ENCODE results near the gene SELENOK. TPM values are rescaled to one million over a fixed set of nuclear protein-coding genes. Genes with fewer than 3 reads are reported as not detected.
A peak's percentile ranks its signal among the peaks of the same experiment; 100 is the strongest.
"Not testable (repeated sequence)": the region's sequence is repeated elsewhere in the genome, so short reads cannot be mapped to it uniquely, and the experiment has no call there.

The SELENOK gene
- total RNA-seq (2014; rRNA removed; shearing (Covaris generic)): 51.1 and 64.8 TPM in 2 replicates

DNA sequence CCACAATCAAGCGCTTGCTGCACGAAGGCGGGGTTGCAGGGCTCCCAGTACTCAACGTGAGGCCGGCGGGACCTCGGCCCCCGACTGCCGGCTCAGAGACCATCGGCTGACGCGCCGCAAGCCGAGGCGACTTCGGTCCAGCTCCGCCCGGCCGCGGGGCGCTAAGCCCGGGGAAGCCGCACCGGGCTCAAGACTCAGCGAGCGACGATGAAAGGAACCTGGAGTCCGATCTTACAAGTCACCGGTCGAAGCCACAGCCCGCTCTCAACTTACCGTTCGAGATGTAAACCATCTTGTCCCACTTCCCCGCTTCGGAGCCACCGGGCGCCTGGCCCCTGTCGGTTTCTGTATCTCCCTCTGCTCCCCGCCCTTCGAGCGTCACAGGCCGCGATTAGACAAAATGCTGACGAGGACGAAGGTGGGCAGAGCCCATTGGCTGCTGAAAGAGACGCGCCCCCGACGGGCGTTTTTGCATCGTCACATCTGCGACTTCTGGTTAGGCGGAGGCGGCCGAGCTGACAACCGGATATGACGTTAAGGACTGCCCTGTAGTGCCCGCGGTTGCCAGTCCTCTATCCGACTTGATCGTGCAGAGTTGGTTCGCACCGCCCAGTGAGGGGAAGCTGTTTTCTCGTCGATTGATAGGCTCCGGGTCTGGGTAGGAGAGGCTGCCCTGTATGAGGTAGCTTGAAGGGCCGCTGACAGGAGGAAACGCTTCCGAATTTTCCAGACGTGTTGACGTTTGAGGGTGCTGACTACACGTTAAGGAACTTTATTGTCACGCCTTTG is at the start of gene SELENOK:
Gene SELENOK (minus strand): TSS at position 363 of the 789 bp plus-strand sequence.
- peaks cover 13% of the 10 kb centered on the region for H3K4me1 ChIP-seq (replicated peaks)
- H3K9me3 ChIP-seq (replicated peaks): no peaks in the 10 kb centered on the region
- peak within 1 kb of the TSS; percentile 72 for H3K27ac ChIP-seq
- peak; percentile 92 to 96 for DNase-seq (ENCODE audit: low read depth in 1 of 2, low spot score in 2 of 2)
- H3K36me3 ChIP-seq: peaks cover 21% of the 10 kb centered on the region
- H3K27me3 ChIP-seq (replicated peaks): no peaks in the 10 kb centered on the region
- peak within 1 kb of the TSS; percentile 86 for H3K4me3 ChIP-seq

DNA sequence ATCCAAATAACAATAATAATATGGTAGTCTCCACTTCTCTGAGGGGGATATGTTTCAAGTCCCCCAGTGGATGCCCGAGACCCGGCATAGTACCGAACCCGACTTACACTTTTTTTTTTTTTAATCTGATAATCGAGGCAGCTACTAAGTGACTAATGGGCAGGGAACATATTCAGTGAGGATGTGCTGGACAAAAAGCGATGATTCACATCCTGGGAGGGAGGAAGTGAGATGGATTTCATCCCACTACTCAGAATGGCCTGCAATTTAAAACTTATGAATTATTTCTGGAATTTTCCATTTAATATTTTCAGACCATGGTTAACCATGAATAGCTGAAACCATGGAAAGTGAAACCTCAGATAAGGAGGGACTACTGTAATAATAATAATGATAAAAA is 49.5 kb upstream of the SELENOK start:
- Histone ChIP-seq H3K4me3 (no peak overlapping the region), H3K27ac (no peak overlapping the region), H3K36me3 (no peaks in the 10 kb centered on the region), H3K9me3 (replicated peaks) (0 out of 2 replicates have a peak, but pooled peaks cover 2% of the 10 kb centered on the region), H3K27me3 (replicated peaks) (no peaks in the 10 kb centered on the region), H3K4me1 (replicated peaks) (no peaks in the 10 kb centered on the region; the same call in 1 of the 2 replicates)
- DNase-seq (ENCODE audit: low read depth in 1 of 2, low spot score in 2 of 2): no peak

DNA sequence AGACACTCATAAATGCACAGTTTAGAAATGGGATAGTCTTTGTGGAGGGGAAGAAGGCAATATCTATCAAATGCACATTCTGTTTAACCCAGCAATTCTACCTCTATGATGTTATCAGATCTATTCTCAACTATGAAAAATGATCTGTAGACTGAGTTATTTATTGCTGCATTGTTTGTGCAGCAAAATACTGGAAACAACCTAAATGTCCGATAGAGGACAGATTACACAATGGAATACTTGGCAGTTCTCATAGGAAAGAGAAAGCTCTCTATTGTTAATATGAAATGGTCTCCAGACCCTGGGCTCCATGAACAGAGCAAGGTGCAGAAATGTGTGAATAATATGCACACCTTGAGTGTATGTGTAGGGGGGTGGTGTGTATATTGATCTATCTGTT is 49.0 kb upstream of the SELENOK start:
- DNase-seq (ENCODE audit: low read depth in 1 of 2, low spot score in 2 of 2): no peak
- no peaks in the 10 kb centered on the region; the same call in 1 of the 2 replicates for H3K4me1 ChIP-seq (replicated peaks)

DNA sequence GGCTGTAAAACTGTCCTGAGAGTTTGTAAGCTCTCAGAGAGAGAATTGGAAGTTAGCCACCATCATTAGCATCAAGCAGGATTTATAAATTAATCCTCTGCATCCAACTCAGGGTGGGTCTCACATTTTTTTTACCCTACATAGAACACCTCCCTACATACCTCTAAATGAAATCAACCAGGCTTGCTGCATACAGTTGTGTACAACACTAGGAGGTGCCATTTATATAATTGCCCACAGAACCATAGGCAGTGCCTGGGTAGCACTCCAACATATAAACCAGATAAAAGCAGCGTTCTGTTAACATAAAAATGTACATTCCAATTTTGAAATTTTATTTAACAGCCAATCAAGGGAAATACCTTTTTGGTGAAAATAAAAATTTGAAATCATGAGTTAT is 48.2 kb upstream of the SELENOK start:
- H3K36me3 ChIP-seq: no peaks in the 10 kb centered on the region
- H3K27ac ChIP-seq: no peak overlapping the region
- H3K4me3 ChIP-seq: no peak overlapping the region
- DNase-seq (ENCODE audit: low read depth in 1 of 2, low spot score in 2 of 2): no peak
- no peaks in the 10 kb centered on the region for H3K27me3 ChIP-seq (replicated peaks)
- H3K9me3 ChIP-seq (replicated peaks): no peaks in the 10 kb centered on the region
- no peaks in the 10 kb centered on the region; the same call in 1 of the 2 replicates for H3K4me1 ChIP-seq (replicated peaks)

More for the DNA sequence above, 49.0 kb upstream of the SELENOK start:
- Histone ChIP-seq H3K36me3 (no peaks in the 10 kb centered on the region), H3K27me3 (replicated peaks) (no peaks in the 10 kb centered on the region), H3K27ac (no peak overlapping the region), H3K9me3 (replicated peaks) (no peaks in the 10 kb centered on the region), H3K4me3 (no peak overlapping the region)

DNA sequence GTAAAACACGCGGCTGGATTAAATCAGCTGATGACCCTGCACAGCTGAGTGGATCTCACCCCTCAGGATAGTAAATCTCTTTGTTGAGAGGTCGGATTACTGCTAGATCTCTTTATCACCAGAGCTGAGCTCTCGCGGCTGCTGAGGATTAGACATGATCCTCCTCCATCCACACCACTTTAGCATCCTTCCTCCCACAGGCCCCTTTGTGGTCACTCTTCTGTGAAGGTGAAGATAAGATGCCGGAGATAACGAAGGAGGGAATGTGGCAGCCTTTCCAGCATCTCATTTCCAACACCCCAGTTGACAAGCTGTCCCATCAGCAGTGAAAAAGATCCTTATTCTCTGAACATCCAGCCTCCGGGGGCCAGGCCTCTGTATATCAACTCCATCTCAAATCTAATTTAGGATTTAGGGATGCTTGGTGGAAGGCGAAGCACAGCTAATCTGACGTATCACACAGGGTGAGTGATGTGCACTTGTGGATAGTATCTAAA is 47.5 kb upstream of the SELENOK start:
- DNase-seq (ENCODE audit: low read depth in 1 of 2, low spot score in 2 of 2): no peak
- Histone ChIP-seq H3K4me1 (replicated peaks) (no peaks in the 10 kb centered on the region; the same call in 1 of the 2 replicates), H3K36me3 (no peaks in the 10 kb centered on the region), H3K27me3 (replicated peaks) (no peaks in the 10 kb centered on the region), H3K9me3 (replicated peaks) (no peaks in the 10 kb centered on the region), H3K27ac (no peak overlapping the region), H3K4me3 (no peak overlapping the region)

DNA sequence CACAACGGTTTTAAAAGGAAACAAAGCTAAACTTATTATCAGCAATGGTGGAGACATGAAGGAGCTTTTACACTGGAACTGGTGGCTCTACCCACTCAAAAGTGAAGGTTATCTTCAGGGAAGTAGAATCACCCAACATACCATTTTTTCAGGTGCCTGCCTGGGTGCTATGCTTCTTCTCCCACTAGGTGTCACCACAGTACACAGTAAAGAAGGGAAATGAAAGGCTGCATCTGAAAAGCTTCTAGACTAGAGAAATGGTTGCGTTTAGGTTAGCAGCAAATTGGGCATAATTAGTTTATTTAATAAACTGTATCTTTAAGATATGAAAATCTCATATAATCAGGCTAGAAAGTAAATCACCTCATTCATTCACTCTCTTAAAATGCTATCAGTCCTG is 47.0 kb upstream of the SELENOK start:
- DNase-seq (ENCODE audit: low read depth in 1 of 2, low spot score in 2 of 2): peak in 1 of 2 experiments; percentile 20

DNA sequence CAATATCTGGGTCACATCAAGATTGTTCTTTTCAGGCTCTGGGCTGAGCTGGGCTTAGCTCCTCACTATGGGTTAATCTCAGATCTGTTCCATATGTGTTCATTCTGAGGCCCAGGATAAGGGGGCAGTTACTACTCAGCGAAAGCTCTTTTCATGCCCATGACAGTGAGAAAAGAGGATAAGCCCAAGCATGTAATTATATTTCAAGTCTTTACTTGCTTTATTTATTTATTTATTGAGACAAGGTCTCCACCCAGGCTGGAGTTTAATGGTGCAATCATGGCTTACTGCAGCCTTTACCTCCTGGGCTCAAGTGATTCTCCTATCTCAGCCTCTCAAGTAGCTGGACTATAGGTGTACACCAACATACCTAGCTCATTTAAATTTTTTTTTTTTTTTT is 44.7 kb upstream of the SELENOK start:
- Histone ChIP-seq H3K9me3 (replicated peaks) (no peaks in the 10 kb centered on the region), H3K4me3 (no peak overlapping the region), H3K4me1 (replicated peaks) (no peaks in the 10 kb centered on the region; the same call in 1 of the 2 replicates), H3K27ac (no peak overlapping the region), H3K36me3 (no peaks in the 10 kb centered on the region), H3K27me3 (replicated peaks) (no peaks in the 10 kb centered on the region)
- DNase-seq (ENCODE audit: low read depth in 1 of 2, low spot score in 2 of 2): no peak

More for the DNA sequence above, 47.0 kb upstream of the SELENOK start:
- Histone ChIP-seq H3K27ac (no peak overlapping the region), H3K27me3 (replicated peaks) (no peaks in the 10 kb centered on the region), H3K4me3 (no peak overlapping the region), H3K4me1 (replicated peaks) (no peaks in the 10 kb centered on the region; the same call in 1 of the 2 replicates), H3K9me3 (replicated peaks) (no peaks in the 10 kb centered on the region), H3K36me3 (no peaks in the 10 kb centered on the region)

DNA sequence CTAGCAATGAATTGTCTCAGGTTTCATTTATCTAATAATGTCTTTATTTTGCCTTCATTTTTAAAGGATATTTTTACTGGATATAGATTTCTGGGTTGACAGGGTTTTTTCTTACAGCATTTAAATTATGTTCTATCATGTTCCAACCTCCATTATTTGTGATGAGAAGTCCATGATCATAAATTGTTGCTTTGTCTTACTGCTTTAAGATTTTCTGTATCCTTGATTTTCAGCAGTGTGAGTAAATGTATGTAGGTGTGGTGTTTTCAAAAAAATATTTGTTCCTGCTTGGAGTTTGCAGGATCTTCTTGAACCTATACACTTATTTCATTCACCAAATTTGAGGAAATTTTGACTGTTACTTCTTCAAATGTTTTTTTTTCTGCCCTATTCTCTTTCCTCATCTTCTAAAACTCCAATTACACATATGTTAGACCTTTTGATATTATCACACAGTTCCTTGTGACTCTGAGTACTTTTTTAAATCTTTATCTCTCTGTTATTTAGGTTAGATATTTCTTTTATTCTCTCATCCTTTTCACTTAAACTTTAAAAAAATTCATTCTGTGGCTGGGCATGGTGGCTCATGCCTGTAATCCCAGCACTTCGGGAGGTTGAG is 43.7 kb upstream of the SELENOK start:
- H3K36me3 ChIP-seq: no peaks in the 10 kb centered on the region
- no peaks in the 10 kb centered on the region for H3K9me3 ChIP-seq (replicated peaks)
- no peaks in the 10 kb centered on the region for H3K4me1 ChIP-seq (replicated peaks)
- DNase-seq (ENCODE audit: low read depth in 1 of 2, low spot score in 2 of 2): no peak
- H3K27me3 ChIP-seq (replicated peaks): no peaks in the 10 kb centered on the region
- no peak overlapping the region for H3K27ac ChIP-seq
- no peak overlapping the region for H3K4me3 ChIP-seq

DNA sequence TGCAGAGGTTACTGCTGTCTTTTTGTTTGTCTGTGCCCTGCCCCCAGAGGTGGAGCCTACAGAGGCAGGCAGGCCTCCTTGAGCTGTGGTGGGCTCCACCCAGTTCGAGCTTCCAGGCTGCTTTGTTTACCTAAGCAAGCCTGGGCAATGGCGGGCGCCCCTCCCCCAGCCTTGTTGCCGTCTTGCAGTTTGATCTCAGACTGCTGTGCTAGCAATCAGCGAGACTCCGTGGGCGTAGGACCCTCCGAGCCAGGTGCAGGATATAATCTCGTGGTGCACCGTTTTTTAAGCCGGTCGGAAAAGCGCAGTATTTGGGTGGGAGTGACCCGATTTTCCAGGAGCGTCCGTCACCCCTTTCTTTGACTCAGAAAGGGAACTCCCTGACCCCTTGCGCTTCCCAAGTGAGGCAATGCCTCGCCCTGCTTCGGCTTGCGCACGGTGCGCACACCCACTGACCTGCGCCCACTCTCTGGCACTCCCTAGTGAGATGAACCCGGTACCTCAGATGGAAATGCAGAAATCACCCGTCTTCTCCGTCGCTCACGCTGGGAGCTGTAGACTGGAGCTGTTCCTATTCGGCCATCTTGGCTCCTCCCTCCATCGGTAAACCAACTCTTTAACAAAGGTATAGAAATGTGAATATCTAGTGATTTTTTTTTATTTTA is 35.7 kb upstream of the SELENOK start:
- DNase-seq (ENCODE audit: low read depth in 1 of 2, low spot score in 2 of 2); H3K36me3 ChIP-seq; H3K4me1 ChIP-seq (replicated peaks); H3K9me3 ChIP-seq (replicated peaks); H3K27me3 ChIP-seq (replicated peaks); H3K27ac ChIP-seq; H3K4me3 ChIP-seq: not testable (repeated sequence)

DNA sequence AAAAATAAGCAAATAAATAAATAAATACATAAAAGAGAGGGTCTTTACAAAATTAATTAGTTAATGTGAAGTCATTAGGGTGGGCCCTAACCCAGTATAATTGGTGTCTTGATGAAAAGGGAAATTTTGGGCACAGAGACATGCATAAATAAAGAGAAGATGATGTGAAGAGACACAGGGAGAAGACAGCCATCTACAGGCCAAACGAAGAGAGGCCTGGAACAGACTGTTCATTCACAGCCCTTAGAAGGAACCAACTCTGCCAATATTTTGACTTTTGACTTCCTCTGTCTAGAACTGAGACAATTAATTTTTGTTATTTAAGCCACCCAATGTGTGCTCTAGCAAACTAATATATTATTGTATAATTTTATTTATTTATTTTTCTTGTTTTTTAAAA is 29.6 kb upstream of the SELENOK start:
- no peak for DNase-seq (ENCODE audit: low read depth in 1 of 2, low spot score in 2 of 2)
- H3K9me3 ChIP-seq (replicated peaks): no peaks in the 10 kb centered on the region

DNA sequence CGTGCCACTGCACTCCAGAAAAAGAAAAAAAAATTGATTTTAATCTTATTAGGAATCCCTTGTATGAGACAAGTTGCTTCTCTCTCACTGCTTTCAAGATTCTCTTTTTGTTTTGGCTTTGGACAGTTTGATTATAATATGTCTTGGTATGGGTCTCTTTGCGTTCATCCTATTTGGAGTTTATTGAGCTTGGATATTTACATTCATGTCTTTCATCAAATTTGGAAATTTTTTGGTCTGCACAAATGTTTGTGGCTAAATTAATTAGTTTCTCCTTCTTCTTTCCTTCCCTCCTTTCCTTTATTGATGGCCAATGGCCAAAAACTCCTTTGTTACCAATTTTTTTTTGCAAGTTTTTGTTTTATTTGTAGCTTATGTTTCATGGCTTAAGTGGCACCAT is 28.1 kb upstream of the SELENOK start:
- Histone ChIP-seq H3K36me3 (no peaks in the 10 kb centered on the region), H3K27me3 (replicated peaks) (0 out of 2 replicates have a peak, but pooled peaks cover 1% of the 10 kb centered on the region), H3K4me3 (no peak overlapping the region), H3K9me3 (replicated peaks) (no peaks in the 10 kb centered on the region), H3K27ac (no peak overlapping the region), H3K4me1 (replicated peaks) (no peaks in the 10 kb centered on the region)
- no peak for DNase-seq (ENCODE audit: low read depth in 1 of 2, low spot score in 2 of 2)

More for the DNA sequence above, 29.6 kb upstream of the SELENOK start:
- Histone ChIP-seq H3K4me1 (replicated peaks) (no peaks in the 10 kb centered on the region), H3K4me3 (no peak overlapping the region), H3K27me3 (replicated peaks) (no peaks in the 10 kb centered on the region), H3K36me3 (no peaks in the 10 kb centered on the region), H3K27ac (no peak overlapping the region)

DNA sequence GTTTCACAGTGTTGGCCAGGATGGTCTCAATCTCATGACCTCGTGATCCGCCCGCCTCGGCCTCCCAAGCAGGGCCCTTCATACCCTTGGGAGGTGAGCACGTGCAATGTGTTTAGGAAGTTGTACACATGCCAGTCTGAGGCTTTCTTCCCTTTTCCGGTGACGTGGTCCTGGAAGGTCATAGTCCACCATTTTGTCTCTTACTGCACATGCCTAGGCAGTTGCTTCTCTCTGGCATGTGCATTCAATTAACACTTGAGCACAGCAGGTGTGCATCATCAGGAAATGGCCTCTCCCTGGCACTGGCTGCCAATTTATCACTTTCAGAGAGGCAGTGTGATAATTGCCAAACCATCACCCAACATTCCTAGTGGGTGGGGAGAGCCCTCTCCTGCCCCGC is 21.7 kb upstream of the SELENOK start:
- DNase-seq (ENCODE audit: low read depth in 1 of 2, low spot score in 2 of 2): no peak
- H3K4me3 ChIP-seq: no peak overlapping the region
- H3K4me1 ChIP-seq (replicated peaks): no peaks in the 10 kb centered on the region
- H3K36me3 ChIP-seq: no peaks in the 10 kb centered on the region
- peaks cover 10% of the 10 kb centered on the region; the same call in 1 of the 2 replicates for H3K27me3 ChIP-seq (replicated peaks)
- H3K9me3 ChIP-seq (replicated peaks): no peaks in the 10 kb centered on the region
- H3K27ac ChIP-seq: no peak overlapping the region

DNA sequence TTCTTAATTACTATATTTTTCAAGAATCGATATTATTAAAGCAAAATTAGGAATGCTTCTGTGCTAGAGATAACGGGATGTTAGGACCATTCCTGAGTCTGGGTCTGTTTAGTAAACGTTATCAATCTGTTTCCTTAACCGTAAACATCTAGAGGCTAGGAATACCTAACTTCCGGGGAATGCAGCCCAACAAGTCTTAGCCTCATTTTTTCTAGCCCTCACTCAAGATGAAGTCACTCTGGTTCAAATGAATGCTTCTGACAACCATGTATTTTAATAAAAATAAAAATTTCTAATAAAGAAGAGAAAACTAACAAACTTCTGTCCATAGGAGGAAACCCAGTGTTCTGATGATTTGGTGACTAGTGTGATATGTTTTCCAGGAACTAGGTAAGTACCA is 11.1 kb upstream of the SELENOK start:
- Histone ChIP-seq H3K36me3 (no peaks in the 10 kb centered on the region), H3K27ac (no peak overlapping the region), H3K4me3 (no peak overlapping the region), H3K9me3 (replicated peaks) (no peaks in the 10 kb centered on the region), H3K4me1 (replicated peaks) (no peaks in the 10 kb centered on the region), H3K27me3 (replicated peaks) (peaks cover 8% of the 10 kb centered on the region)
- DNase-seq (ENCODE audit: low read depth in 1 of 2, low spot score in 2 of 2): no peak

DNA sequence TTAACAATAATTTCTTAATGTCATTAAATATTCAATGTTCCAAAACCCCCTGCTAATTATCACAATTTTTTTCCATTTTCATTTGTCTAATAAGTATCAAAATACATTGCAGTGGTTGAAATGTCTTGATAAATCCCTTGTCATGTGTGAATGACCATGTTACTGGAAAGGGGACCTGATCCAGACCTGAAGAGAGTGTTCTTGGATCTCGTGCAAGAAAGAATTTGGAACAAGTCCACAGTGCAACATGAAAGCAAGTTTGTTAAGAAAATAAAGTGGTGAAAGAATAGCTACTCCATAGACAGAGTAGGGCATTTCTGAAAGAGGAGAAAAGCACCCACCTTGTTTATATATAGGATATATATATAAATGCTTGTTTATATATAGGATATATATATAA is 10.4 kb upstream of the SELENOK start:
- Histone ChIP-seq H3K36me3 (no peaks in the 10 kb centered on the region), H3K4me3 (no peak overlapping the region), H3K4me1 (replicated peaks) (no peaks in the 10 kb centered on the region), H3K9me3 (replicated peaks) (no peaks in the 10 kb centered on the region), H3K27me3 (replicated peaks) (peaks cover 11% of the 10 kb centered on the region), H3K27ac (no peak overlapping the region)
- no peak for DNase-seq (ENCODE audit: low read depth in 1 of 2, low spot score in 2 of 2)
